G401 (cell line): ENCODE results near the gene RNF227. TPM values are rescaled to one million over a fixed set of nuclear protein-coding genes. Genes with fewer than 3 reads are reported as not detected.
"Not testable (repeated sequence)": the region's sequence is repeated elsewhere in the genome, so short reads cannot be mapped to it uniquely, and the experiment has no call there.

Experiments
- DNase-seq: peaks from one replicate; pipeline ENCODE4 v3.0.0-alpha.2; 2015; ENCODE audit warnings: low spot score
- in situ Hi-C: cut with HindIII; loops from 2 replicates; pipeline ENCODE4 v1.10.0; 2016; ENCODE audit warnings: low sequenced_read_pairs, mixed read lengths
- total RNA-seq: library from RNA; depleted of rRNA; stranded (reverse); fragments of >200 nt; shearing (Covaris generic); gene quantifications from 2 replicates; pipeline ENCODE4 v1.2.3, GENCODE V29; 2014; rRNA removed

Gene RNF227
- total RNA-seq, 1 experiment from 2014 or later, result 16.7 TPM

DNA sequence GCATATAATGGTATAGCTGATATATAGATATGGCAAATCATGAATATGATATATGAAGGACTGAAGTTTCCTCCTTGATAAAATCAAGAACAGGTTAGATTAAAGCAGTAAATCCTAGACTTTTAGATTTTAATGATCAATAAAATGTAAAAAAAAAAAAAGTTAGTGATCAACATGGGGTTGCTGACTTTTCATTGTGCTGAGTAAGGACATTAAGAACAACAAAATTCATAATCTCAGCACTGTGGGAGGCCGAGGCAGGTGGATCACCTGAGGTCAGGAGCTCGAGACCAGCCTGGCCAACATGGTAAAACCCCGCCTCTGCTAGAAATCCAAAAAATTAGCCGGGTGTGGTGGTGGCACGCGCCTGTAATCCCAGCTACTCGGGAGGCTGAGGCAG, 37.9 kb downstream of the RNF227 start:
- in situ Hi-C loops, result no loop called here
- DNase-seq, result no peak

DNA sequence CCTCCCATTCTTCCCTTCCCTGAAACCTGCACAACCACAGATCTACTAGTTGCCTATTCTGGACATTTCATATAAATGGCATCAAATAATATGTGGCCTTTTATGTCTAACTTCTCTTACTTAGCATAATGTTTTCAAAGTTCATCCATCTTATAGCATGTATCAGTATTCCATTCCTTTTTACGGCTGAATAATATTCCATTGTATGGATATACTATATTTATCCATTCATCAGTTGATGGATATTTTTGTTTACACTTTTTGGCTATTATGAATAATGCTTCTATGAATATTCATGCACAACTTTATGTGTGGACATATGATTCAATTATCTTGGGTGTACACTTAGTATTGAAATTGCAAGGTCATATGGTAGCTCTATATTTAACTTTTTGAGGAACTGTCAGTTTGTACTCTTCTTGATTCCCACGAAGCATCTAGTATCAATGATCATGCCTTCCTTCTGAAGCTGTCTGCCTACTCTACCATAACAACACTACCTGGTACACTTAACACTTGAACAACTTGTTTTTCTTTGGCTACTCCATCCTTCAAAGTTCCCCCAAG, 40.2 kb downstream of the RNF227 start:
- no peak for DNase-seq
- in situ Hi-C loops, result no loop called here

DNA sequence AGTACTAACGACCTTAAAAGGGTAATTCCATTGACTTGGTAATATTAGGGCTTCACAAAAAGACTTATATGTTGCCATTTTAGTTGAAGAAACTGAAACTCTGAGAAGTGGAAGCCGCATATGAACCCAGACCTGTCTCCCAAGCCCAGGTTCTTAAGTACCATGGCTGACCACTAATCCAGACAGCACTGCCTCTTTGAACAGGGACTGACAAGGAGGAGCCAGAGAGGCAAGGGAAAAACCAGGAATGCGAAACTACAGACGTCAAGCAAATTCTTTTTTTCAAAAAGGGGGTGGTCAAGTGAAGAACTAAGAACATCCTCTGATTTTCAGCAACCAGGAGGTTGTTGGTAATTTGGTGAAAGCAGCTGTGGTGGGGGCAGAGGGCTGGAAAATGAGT, 43.0 kb downstream of the RNF227 start:
- in situ Hi-C loops, result no loop called here

DNA sequence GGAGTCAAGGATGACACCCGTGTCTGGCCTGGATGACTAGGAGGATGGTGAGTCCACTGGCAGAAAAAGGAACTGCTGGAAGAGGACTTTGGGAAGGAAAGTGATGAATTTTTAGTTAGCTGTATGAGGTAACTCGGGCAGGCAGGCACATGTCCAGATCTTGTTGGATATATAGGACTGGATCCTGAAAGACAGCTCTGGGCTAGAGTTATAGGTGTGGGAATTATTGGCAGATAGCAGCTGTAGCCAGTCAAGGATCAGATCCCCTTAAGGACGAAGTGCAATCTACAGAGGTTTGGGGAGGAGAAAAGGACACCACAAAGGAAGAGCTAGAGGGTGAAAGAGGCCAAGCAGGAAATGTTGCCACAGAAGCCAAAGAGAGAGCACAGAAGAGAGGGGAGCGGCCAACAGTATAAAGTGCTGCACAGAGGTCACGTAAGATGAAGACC, 48.2 kb downstream of the RNF227 start:
- in situ Hi-C loops, result no loop called here
- no peak for DNase-seq

More for the DNA sequence above, 43.0 kb downstream of the RNF227 start:
- DNase-seq, result no peak

DNA sequence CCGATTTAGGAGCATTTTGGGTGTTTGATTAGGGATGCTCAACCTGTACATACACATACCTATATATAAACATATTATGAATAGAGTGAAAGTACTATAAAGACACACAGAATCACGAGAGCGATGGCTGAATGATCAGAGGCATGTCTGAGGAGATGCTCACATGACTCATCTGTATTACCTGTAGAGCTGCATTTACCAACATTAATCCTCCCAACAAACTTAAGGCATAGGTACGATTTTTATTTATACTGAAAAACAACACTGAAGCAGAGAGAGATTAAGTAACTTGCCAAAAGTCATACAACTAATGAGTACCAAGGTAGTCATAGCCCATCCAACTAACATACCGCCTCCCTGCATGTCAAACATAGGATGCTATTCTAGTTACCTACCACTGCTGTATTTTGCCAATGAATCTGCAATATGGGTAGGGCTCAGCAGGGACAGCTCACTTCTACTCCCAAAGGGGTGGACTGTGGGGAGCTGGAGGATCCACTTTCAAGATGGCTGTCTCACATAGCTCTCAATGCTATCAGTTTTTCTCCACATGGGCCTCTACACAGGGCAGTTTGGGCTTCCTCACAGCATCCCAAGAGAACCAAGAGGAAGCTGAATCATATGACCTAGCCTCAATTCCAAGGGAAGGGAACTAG, 51.0 kb downstream of the RNF227 start:
- in situ Hi-C loops, result no loop called here
- DNase-seq, result no peak

DNA sequence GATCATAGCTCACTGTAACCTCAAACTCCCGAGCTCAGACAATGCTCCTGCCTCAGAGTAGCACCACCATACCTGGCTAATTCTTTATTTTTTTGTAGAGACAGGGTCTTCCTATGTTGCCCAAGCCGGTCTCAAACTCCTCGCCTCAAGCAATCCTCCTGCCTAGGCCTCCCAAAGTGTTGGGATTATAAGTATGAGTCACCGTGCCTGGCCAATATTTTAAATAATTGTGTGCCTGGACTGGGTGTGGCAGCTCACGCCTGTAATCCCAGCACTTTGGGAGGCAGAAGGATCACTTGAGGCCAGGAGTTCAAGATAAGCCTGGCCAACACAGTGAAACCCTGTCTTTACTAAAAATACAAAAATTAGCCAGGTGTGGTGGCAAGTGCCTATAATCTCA, 51.7 kb downstream of the RNF227 start:
- in situ Hi-C loops, DNase-seq: not testable (repeated sequence)

Other genes starting within 250 kb of the RNF227 start
- gene TP53, start 228.8 kb downstream of the RNF227 start, total RNA-seq, result 23.5 and 26.4 TPM in 2 replicates
- 27.2 and 33.5 TPM in 2 replicates for gene WRAP53, start 227.8 kb downstream of the RNF227 start, total RNA-seq
- 13.1 and 16.8 TPM in 2 replicates for gene EFNB3, start 211.1 kb downstream of the RNF227 start, total RNA-seq
- 0.03 TPM in 1 of 2 replicates, not detected in the other for gene DNAH2, start 198.5 kb downstream of the RNF227 start, total RNA-seq
- 0.34 and 0.37 TPM in 2 replicates for gene KDM6B, start 82.1 kb downstream of the RNF227 start, total RNA-seq
- 0.37 TPM in 1 of 2 replicates, not detected in the other for gene TMEM88, start 61.2 kb downstream of the RNF227 start, total RNA-seq
- 97.3 and 101 TPM in 2 replicates for gene NAA38, start 58.7 kb downstream of the RNF227 start, total RNA-seq
- gene CYB5D1, start 58.3 kb downstream of the RNF227 start, total RNA-seq, result 8.5 and 10.0 TPM in 2 replicates
- gene CHD3, start 27.5 kb downstream of the RNF227 start, total RNA-seq, result 34.1 and 41.5 TPM in 2 replicates
- gene KCNAB3, start 13.6 kb upstream of the RNF227 start, total RNA-seq, result 0.49 TPM in 1 of 2 replicates, not detected in the other
- gene TRAPPC1, start 15.7 kb upstream of the RNF227 start, total RNA-seq, result 6.1 and 7.8 TPM in 2 replicates
- gene CNTROB, start 15.9 kb upstream of the RNF227 start, total RNA-seq, result 25.4 and 29.3 TPM in 2 replicates
- 0.06 TPM in 1 of 2 replicates, not detected in the other for gene GUCY2D, start 86.3 kb upstream of the RNF227 start, total RNA-seq
- gene ALOX15B, start 122.8 kb upstream of the RNF227 start, total RNA-seq, result not detected in 2 replicates
- gene ALOX12B, start 171.4 kb upstream of the RNF227 start, total RNA-seq, result not detected in 2 replicates
- gene ALOXE3, start 202.2 kb upstream of the RNF227 start, total RNA-seq, result 0.85 TPM in 1 of 2 replicates, not detected in the other
- gene HES7, start 207.8 kb upstream of the RNF227 start, total RNA-seq, result 1.1 and 3.9 TPM in 2 replicates
- gene PER1, start 236.1 kb upstream of the RNF227 start, total RNA-seq, result 29.0 and 34.0 TPM in 2 replicates
- gene VAMP2, start 246.7 kb upstream of the RNF227 start, total RNA-seq, result 1.0 and 1.4 TPM in 2 replicates